BE2C (cell line): ENCODE results near the gene RDH14.

Experiments used
- DNase-seq: peaks from one replicate; pipeline ENCODE4 v3.0.0-alpha.2; 2020
- H3K27me3 ChIP-seq: fragments of 250-450 bp; sonication (Bioruptor Pico); 2 replicates; pipeline ENCODE4 v1.5.1; 2020; ENCODE audit warnings: mild to moderate bottlenecking
- H3K36me3 ChIP-seq: fragments of 250-450 bp; sonication (Bioruptor Pico); 2 replicates; pipeline ENCODE4 v1.5.1; 2020; ENCODE audit warnings: mild to moderate bottlenecking
- H3K4me1 ChIP-seq: fragments of 250-450 bp; sonication (Bioruptor Pico); 2 replicates; pipeline ENCODE4 v1.5.1; 2020
- H3K4me3 ChIP-seq: 2 replicates; pipeline ENCODE4 v1.5.1; 2011; ENCODE audit warnings: low read depth, low read length
- H3K9me3 ChIP-seq: fragments of 250-450 bp; sonication (Bioruptor Pico); 2 replicates; pipeline ENCODE4 v1.5.1; 2020
- TF ChIP-seq, protein P1 (sequence below): IDR thresholded peaks from 2 replicates; pipeline ENCODE4 v1.5.1; 2012; ENCODE audit warnings: mild to moderate bottlenecking, low read depth, low read length

RDH14 gene

DNA sequence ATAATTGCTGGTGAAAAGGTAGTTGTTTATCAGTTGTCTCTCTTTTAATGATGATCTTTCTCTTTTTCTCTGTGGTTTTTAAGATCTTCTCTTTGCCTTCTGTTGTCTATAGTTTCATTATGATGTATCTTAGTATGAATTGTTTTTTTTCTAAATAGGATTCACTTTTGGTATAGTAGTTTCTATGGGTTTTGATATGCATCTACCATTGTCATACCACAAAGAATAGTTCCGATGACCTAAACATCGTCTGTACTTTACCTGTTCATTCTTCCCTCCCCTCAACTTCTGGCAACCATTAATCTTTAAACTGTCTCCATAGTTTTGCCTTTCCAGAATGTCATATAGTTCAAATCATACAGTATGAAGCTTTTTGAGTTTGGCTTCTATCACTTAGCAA, 19.6 kb downstream of the RDH14 start:
- Histone ChIP-seq H3K36me3 (no peaks in the 10 kb centered on the region), H3K27me3 (no peaks in the 10 kb centered on the region), H3K4me1 (no peaks in the 10 kb centered on the region), H3K4me3 (no peak overlapping the region), H3K9me3 (no peaks in the 10 kb centered on the region)
- DNase-seq: no peak
- TF ChIP-seq, protein P1, sequence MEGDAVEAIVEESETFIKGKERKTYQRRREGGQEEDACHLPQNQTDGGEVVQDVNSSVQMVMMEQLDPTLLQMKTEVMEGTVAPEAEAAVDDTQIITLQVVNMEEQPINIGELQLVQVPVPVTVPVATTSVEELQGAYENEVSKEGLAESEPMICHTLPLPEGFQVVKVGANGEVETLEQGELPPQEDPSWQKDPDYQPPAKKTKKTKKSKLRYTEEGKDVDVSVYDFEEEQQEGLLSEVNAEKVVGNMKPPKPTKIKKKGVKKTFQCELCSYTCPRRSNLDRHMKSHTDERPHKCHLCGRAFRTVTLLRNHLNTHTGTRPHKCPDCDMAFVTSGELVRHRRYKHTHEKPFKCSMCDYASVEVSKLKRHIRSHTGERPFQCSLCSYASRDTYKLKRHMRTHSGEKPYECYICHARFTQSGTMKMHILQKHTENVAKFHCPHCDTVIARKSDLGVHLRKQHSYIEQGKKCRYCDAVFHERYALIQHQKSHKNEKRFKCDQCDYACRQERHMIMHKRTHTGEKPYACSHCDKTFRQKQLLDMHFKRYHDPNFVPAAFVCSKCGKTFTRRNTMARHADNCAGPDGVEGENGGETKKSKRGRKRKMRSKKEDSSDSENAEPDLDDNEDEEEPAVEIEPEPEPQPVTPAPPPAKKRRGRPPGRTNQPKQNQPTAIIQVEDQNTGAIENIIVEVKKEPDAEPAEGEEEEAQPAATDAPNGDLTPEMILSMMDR: no peak

DNA sequence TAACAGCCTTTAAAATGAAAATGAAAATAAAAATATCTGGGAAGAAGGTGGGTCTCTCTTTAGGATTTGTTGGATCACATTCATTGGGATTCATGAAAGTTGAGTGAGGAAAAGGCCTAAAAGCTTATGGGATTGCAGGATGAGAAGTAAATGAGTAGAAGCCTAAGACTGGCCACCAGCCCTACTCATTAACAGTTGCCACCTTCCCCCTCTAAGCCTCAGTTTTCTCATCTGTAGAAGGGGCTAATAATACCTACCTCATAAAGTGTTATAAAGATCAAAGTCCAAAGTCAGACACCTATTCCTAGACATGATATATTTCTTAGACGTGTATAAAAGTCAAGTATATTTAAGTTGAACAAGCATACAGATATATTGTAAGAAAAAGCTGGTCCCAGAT, 23.8 kb downstream of the RDH14 start:
- Histone ChIP-seq H3K4me1 (no peaks in the 10 kb centered on the region), H3K36me3 (no peaks in the 10 kb centered on the region), H3K9me3 (no peaks in the 10 kb centered on the region), H3K4me3 (no peak overlapping the region), H3K27me3 (no peaks in the 10 kb centered on the region)
- no peak for DNase-seq
- TF ChIP-seq, protein P1: no peak

DNA sequence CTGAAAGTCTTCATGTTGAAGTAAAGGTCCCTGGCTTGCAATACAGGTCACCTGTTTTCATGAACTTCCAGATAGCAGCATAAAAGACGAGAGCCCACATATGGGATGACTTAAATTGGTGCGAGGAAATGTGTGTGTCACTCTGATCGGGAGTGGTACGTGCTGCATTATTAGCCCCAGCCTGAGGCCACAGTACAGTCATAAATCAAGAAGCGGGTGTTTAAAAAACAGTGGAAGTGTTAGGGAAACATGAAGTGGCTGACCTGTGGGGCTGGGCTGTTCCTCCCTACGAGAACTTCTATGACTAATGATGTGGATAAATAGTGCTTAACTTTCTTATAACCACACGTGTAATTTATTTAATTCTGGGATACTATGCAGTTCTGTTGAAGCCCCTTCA, 24.4 kb downstream of the RDH14 start:
- no peak for DNase-seq
- Histone ChIP-seq H3K36me3 (no peaks in the 10 kb centered on the region), H3K4me3 (no peak overlapping the region), H3K27me3 (no peaks in the 10 kb centered on the region), H3K4me1 (no peaks in the 10 kb centered on the region), H3K9me3 (no peaks in the 10 kb centered on the region)
- TF ChIP-seq, protein P1: no peak

DNA sequence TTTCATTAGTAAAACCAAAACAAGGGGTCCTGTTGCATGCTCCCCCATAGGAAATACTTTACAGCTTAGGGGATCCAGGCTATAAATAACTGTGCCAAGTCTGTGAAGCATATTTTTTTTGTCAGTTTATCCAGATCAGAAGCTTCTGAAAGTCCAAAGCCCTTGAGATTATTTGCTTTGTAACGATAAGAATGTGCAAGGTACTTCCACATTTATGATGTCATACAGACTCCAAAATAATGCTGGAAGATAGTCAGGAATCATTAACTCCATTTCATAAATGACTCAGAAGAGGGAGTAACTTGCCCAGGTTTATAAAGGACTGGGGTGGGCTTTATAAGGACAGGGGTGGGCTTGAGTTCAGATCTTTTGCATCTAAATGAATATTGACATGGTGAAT, 29.3 kb downstream of the RDH14 start:
- Histone ChIP-seq H3K27me3 (no peaks in the 10 kb centered on the region), H3K9me3 (no peaks in the 10 kb centered on the region), H3K4me1 (peaks cover 8% of the 10 kb centered on the region), H3K36me3 (no peaks in the 10 kb centered on the region), H3K4me3 (no peak overlapping the region)
- TF ChIP-seq, protein P1: no peak
- no peak for DNase-seq

DNA sequence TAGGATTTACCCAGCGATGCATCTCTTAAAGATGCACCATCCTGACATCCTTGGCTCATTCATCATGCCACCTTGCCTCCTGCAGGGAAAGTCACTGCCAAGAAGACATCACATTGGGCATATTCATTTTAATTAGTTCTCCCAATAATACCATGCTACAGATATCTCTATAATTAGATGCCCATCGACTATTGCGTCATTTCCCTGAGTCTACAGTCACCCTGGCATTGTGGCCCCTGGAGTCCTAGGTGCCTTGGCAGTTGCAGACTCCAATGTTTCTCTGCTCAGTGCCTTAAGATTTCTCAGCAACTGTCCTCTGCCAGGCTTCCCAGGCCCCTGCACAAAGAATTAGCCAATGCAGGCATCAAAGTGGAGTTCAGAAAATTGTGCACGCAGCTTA, 32.6 kb downstream of the RDH14 start:
- peaks cover 8% of the 10 kb centered on the region for H3K4me1 ChIP-seq
- DNase-seq: no peak
- no peaks in the 10 kb centered on the region for H3K36me3 ChIP-seq
- H3K9me3 ChIP-seq: no peaks in the 10 kb centered on the region
- H3K4me3 ChIP-seq: no peak overlapping the region
- TF ChIP-seq, protein P1: no peak
- no peaks in the 10 kb centered on the region for H3K27me3 ChIP-seq

DNA sequence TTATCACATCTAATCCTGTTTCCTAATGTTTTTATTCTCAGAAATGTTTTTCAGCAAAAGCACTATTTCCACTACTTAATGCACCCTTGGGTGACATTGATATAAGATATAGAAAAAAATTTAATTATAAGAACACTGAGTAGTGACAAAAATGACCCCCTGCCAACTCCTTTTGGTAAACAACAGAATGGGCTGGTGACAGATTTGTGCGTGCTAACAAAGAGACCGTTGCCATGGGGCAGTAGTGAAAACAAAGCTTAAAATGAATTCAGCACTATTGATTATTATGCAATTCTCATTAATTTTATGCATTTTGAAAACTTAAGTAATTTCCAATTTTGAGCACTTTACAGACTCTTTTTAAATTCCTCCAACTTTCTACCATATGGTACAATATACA, 33.1 kb downstream of the RDH14 start:
- Histone ChIP-seq H3K4me1 (peaks cover 8% of the 10 kb centered on the region), H3K9me3 (no peaks in the 10 kb centered on the region), H3K36me3 (no peaks in the 10 kb centered on the region), H3K4me3 (no peak overlapping the region), H3K27me3 (no peaks in the 10 kb centered on the region)
- TF ChIP-seq, protein P1: no peak
- DNase-seq: no peak
